ENCODE measurements around the gene TYW1B.
A peak's percentile ranks its signal among the peaks of the same experiment; 100 is the strongest.
"Not testable (repeated sequence)": the region's sequence is repeated elsewhere in the genome, so short reads cannot be mapped to it uniquely, and the experiment has no call there.

Gene TYW1B

GRCh38 chr7:72729130-72729529 is 98.9 kb downstream of the TYW1B start:
- H3K4me3 ChIP-seq (ENCODE audit: control insufficient read depth, low read depth, low read length); DNase-seq (ENCODE audit: low read depth): not testable (repeated sequence)

- not testable (repeated sequence) for DNase-seq (ENCODE audit: low read depth); H3K4me3 ChIP-seq (ENCODE audit: control insufficient read depth, low read depth, low read length)
Measured at GRCh38 chr7:72722694-72723093, 105.3 kb downstream of the TYW1B start.

- not testable (repeated sequence) for DNase-seq (ENCODE audit: low read depth); H3K4me3 ChIP-seq (ENCODE audit: control insufficient read depth, low read depth, low read length)
Measured at GRCh38 chr7:72720890-72721289, 107.1 kb downstream of the TYW1B start.

- not testable (repeated sequence) for H3K4me3 ChIP-seq (ENCODE audit: control insufficient read depth, low read depth, low read length); DNase-seq (ENCODE audit: low read depth)
Measured at GRCh38 chr7:72717252-72717774, 110.7 kb downstream of the TYW1B start.

GRCh38 chr7:72711927-72712326 is 116.1 kb downstream of the TYW1B start:
- not testable (repeated sequence) for DNase-seq (ENCODE audit: low read depth); H3K4me3 ChIP-seq (ENCODE audit: control insufficient read depth, low read depth, low read length)

GRCh38 chr7:72710983-72711382 is 117.0 kb downstream of the TYW1B start:
- DNase-seq (ENCODE audit: low read depth), result no peak
- no peak overlapping the region for H3K4me3 ChIP-seq (ENCODE audit: control insufficient read depth, low read depth, low read length)
- TF ChIP-seq CTCF (conservative IDR thresholded peaks at IDR 0.05; ENCODE audit: control insufficient read depth, insufficient read depth, low read depth, low read length), result no peak

GRCh38 chr7:72709909-72710308 is 118.1 kb downstream of the TYW1B start:
- TF ChIP-seq CTCF (conservative IDR thresholded peaks at IDR 0.05; ENCODE audit: control insufficient read depth, insufficient read depth, low read depth, low read length), result no peak
- no peak overlapping the region for H3K4me3 ChIP-seq (ENCODE audit: control insufficient read depth, low read depth, low read length)

GRCh38 chr7:72708371-72709050 is 119.5 kb downstream of the TYW1B start:
- DNase-seq (ENCODE audit: low read depth); H3K4me3 ChIP-seq (ENCODE audit: control insufficient read depth, low read depth, low read length): not testable (repeated sequence)

More at GRCh38 chr7:72709909-72710308, 118.1 kb downstream of the TYW1B start:
- DNase-seq (ENCODE audit: low read depth), result no peak

GRCh38 chr7:72706521-72706920 is 121.5 kb downstream of the TYW1B start:
- DNase-seq (ENCODE audit: low read depth), result no peak
- TF ChIP-seq CTCF (conservative IDR thresholded peaks at IDR 0.05; ENCODE audit: control insufficient read depth, insufficient read depth, low read depth, low read length), result no peak
- H3K4me3 ChIP-seq (ENCODE audit: control insufficient read depth, low read depth, low read length), result no peak overlapping the region

GRCh38 chr7:72705693-72706092 is 122.3 kb downstream of the TYW1B start:
- not testable (repeated sequence) for DNase-seq (ENCODE audit: low read depth); H3K4me3 ChIP-seq (ENCODE audit: control insufficient read depth, low read depth, low read length)

- TF ChIP-seq CTCF (conservative IDR thresholded peaks at IDR 0.05; ENCODE audit: control insufficient read depth, insufficient read depth, low read depth, low read length), result no peak
- no peak for DNase-seq (ENCODE audit: low read depth)
- H3K4me3 ChIP-seq (ENCODE audit: control insufficient read depth, low read depth, low read length), result no peak overlapping the region
Measured at GRCh38 chr7:72704894-72705293, 123.1 kb downstream of the TYW1B start.

GRCh38 chr7:72700548-72700947 is 127.5 kb downstream of the TYW1B start:
- not testable (repeated sequence) for H3K4me3 ChIP-seq (ENCODE audit: control insufficient read depth, low read depth, low read length)

GRCh38 chr7:72697066-72697465 is 130.9 kb downstream of the TYW1B start:
- H3K4me3 ChIP-seq (ENCODE audit: control insufficient read depth, low read depth, low read length), result not testable (repeated sequence)
- peak; percentile 5 for DNase-seq (ENCODE audit: low read depth)

More at GRCh38 chr7:72700548-72700947, 127.5 kb downstream of the TYW1B start:
- not testable (repeated sequence) for DNase-seq (ENCODE audit: low read depth)

- not testable (repeated sequence) for H3K4me3 ChIP-seq (ENCODE audit: control insufficient read depth, low read depth, low read length); DNase-seq (ENCODE audit: low read depth)
Measured at GRCh38 chr7:72696643-72697042, 131.4 kb downstream of the TYW1B start.

All from fibroblast of mammary gland (primary cell).